ENCODE results near the gene BLVRB.

- TF ChIP-seq EZH2 (IDR thresholded peaks at IDR 0.05): no peak
- no peak for TF ChIP-seq POLR2AphosphoS5 (IDR thresholded peaks at IDR 0.05; ENCODE audit: borderline replicate concordance, low read depth, low read length)
- no peak for TF ChIP-seq FOXP2 (optimal IDR thresholded peaks at IDR 0.05; ENCODE audit: control extremely low read depth, extremely low read length, insufficient read depth)
These were observed 47.2 kb upstream of the BLVRB start for GRCh38 chr19:40512473-40513344.

All from SK-N-MC (cell line).